Activated CD4-positive, alpha-beta T cell treated with anti-CD3 and anti-CD28 coated beads for 1 hour (primary cell): ENCODE results near the gene HAUS7.

ENCODE experiments used
- DNase-seq: peaks from one replicate; pipeline ENCODE4 v3.0.0-alpha.2; 2020

HAUS7 gene

DNA sequence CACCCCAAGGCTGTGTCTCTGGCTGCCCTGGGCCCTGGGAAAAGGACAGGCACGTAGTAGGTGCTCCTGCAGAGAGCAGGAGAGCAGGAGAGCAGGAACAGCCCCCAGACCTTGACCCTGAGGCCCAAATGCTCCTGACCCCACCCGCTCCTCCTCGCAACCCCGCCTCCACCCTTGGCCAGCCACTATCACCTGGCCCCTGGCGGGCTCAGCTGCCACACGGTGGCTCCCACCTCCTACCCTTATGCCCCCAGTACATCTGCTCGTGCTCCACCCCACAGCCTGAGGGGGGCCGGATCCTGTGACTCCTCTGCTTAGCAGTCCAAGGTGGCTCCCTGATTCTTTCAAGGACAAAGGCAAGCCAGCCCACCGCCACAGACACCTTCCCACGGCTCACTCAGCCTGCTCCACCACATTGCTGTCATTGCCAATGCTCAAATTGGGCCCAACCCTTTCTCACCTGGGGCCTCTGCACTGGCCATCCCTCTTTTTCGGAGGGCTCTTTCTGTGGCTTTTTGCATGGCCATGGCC lies 5.4 kb upstream of the HAUS7 start:
- no peak for DNase-seq

DNA sequence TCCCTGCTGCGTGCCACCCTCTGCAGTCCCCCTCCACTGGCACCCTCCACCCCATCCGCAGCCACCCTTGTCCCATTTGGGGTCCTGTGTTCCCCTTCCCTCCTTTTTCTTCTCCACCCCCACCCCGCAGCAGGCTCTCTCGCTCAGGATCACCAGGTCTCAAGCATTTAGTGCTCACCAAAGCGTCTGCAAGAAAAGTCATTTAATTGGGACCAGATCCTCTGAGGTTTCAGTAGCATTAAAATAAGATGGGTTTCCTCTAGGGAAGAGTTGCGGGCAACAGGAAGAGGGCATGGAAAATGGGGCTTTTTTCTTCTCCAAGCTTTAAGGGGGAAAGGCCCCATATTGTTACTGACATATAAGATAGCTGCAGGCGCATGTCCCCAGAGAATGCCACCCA lies 4.9 kb upstream of the HAUS7 start:
- DNase-seq: no peak

DNA sequence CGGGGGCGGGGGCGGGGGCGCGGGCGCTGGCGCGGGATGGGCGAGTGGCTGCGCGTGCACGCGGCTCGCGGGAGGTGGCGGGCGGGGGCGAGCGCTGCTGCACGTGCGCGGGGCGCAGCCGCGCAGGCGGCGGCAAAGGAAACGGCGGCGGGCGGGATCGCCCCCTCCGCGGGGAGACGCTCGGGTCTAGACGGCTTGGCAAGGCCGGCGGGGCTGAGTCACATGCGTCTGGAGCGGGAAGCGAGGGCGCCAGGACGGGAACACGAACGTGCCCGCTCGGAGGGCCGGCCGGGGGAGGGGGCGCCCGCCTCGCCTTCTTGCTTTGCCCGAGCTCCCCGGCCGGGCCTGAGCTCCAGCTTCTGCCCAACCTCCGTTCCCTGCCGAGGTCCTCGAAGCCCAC lies 4.3 kb upstream of the HAUS7 start:
- DNase-seq: peak; percentile 42

DNA sequence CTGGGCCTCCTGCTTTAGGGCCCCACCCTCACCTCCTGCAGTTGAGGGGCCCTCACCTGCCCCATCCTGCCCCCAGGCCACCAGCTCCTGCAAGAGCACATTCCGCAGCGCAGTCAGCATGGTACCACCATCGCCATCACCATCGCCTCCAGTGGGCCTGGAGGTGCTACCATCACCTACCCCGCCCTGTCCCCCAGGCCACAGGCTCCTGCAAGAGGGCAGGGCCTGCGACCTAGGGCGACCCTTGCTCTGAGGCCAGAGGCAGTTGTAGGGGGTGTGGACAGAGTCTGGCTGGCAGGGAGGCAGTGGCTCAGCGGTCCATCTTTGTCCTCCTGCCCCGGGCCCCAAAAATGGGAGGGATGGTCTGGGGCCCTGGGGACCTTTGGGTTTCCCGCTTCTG lies 3.9 kb upstream of the HAUS7 start:
- DNase-seq: no peak

DNA sequence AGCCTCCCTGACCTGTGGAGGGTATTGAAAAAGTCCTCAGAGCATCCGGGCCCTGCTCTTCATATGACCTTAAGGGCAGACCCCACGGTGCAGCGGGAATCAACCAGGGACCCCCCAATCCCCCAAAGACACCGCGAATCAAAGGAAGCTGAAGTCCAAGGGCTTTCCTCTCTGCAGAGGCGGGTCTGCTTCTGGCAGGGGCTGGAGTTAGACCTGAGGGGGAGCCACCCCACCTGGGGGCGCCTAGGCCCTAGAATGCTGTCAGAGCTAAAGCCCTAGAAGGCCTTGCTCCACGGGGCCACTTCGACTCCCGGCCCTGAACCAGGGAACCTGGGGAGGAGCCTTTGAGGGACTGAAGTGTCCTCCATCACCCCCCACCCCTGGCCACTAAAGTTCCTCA lies 2.8 kb upstream of the HAUS7 start:
- DNase-seq: no peak

DNA sequence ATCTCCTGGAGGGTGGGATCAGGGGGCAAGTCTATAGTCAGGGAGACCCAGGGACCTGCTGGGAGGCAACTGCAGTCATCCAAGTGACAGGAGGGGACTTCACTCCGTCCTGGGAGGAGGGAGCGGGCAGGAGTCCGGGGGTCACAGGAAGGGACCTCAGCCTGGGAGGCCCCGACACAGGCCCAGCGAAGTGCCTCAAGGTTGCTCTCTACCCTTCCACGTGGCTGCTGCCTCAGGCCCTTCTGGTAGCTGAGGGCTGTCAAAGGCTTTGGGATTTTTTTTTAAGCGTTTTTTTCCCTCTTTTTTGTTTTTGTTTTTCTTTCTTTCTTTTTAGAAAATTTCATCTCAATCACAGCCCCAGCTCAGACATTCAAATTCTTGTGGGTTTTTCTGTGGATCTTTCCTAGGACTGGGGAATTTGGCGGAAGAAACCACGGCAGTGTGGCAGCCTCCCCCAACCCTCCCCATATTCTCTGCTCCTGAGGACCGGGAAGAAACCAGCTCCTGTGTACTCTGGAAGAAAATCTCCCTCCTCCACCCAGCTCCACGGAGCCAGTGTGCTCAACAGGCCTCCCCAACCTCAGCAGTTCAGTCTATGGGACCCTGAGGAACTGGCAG lies 1.4 kb upstream of the HAUS7 start:
- DNase-seq: no peak

DNA sequence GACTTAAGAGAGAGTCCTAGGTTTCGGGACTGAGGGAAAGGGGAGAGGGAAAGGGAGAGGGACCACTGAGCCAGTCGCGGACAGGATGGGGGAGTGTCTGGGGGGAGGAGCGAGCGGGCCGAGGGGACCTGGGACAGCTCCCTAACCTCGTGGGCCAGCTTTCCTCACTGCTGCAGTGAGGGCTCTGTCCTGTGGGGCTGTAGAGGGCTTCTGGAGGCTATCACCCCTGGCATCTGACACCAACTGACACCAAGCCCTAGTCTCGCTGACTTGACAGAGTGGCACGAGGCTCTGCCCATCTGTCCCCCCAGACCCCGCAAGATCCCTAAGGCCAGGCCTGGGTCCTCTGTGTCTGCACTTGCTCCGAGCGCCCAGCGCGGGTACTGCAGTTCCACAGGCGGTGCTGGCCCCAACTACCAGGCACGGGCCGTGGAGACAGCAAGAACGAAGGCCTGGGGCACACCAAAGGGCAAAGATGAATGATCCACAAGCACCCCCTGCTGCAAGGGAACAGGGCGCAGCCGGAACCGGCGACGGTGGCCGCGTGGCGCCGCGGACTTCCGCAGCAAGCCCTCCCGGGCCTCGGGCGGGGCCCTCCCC lies 465 bp downstream of the HAUS7 start:
- no peak for DNase-seq

DNA sequence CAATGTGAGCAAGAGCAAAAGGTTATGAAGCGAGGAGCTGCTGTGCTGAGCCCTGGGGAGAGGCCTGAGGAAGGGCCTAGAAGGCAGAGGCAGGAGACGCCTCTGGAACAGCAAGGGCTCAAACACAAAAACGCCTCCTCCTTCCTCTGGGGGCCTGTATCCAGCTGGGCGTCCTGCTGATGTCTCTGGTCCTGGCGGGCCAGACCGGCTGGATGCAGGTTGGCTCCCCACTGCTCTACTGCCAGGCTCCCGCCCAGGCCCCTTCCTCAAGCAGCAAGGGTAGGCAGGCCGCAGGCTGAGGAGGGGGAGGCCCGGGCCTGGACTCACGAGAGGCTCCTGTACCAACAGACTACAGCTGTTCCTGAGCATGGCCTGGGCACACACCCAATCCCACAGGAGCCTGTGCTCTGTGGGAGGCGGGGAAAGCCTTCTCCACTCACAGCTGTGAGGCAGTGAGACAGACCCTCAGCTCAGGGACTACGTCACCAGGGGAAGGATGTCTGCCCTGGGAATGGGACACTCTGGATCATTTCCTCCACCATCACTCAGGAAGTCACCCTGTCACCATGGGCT lies 2.3 kb downstream of the HAUS7 start:
- DNase-seq: no peak

DNA sequence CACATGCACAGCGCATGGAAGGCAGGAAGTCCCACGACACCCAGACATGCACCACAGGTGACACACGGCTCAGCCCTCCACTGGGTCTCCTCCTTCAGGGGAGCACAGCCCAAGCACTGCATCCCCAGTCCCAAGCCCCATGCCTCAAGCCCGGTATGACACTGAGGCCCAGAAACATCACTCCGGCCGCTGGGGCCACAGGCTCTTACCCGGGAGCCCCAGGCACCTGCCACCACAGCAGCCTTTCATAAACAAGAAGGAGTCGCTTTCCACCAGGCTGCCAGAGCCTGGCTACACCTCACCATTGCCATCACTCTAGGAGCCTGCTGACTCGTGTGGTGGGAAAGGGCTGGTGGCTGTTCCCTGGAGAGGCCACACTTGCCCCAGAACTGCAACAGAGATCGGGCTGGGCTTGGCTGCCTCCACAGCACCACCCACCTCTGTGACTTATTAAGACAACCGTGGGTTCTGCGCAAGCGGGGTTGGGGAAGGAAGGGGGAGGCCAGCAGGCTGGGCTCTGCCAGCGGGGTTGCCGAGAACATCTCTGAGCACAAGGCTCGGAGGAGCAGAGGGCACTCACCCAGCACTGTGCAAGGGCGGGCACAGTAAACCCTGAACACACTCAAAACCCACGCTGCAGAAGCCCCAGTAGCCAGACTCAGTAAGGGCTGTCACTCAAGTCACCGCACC lies 4.5 kb downstream of the HAUS7 start:
- DNase-seq: no peak

DNA sequence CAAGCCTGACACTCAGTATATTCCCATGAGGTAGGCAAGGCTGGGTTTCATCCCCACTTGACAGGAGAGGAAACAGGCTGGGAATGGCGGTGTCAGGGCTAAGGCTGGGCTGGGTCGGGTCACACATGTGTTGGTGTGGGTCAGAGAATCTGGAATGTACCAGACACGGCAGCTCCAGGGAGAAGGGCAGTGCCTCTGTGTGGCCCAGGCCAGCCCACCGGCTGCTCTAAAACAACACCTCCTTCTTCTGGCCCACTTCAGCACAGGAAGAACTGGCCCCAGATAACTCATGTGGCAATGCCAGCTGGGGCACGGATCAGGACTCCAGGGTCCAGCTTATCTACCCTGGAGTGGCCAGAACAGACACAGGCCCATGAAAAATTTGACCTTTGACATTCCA lies 6.3 kb downstream of the HAUS7 start:
- DNase-seq: no peak

DNA sequence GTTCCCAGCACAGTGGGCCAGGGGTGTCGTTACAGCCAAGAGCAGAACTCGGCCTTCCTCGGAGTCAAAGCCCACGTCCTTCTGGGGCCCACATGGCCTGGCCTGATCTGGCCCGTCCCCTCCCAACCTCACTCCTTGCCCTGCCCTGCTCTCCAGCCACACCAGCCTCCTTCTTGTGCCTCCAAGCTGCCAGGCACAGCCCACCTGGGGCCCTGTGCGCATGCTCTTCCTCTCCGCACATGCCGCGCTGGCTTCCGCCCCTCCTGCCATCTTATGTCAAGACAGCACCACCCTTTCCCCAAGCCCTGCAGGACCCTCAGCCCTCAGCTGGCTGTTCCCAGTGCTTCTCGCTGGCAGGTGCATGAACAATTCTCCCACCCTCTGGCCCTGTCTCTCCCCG lies 6.8 kb downstream of the HAUS7 start:
- DNase-seq: no peak

DNA sequence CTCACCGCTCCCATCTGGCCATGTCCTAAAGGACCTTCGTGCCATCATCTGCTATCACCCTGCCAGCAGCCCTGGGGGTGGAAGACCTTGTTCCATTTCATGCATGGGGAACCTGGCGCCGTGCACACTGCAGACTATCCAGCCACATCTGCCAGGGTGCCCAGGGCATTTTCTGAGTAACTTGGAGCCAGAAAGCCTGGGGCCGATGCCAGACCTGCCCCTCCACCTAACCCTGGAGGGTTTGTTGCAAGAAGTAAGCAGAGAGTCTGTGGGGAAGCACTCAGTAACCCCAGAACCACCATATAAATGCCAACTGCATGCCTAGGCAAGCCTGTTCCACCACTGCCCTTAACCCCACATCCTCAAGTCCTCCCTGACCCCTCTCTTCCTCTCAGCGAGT lies 7.3 kb downstream of the HAUS7 start:
- no peak for DNase-seq

DNA sequence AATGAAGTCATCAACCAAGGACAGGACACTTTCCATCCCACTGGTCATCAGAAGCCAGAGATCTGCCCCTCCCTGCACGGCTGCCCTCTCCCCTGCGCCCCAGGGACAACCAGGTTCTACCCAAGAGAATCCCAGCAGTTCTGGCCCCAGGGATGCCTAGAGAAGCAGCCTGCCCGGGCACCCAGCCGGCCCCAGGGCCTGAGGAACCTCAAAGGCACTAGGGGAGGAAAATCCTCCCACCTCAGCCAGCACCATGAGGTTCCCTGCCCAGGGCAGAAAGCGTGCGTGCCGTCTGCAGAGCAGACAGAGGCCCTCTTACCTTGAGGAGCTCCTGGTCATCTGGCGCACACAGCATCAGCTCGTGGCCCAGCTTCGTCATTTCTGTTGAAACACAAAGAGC lies 8.1 kb downstream of the HAUS7 start:
- DNase-seq: no peak

DNA sequence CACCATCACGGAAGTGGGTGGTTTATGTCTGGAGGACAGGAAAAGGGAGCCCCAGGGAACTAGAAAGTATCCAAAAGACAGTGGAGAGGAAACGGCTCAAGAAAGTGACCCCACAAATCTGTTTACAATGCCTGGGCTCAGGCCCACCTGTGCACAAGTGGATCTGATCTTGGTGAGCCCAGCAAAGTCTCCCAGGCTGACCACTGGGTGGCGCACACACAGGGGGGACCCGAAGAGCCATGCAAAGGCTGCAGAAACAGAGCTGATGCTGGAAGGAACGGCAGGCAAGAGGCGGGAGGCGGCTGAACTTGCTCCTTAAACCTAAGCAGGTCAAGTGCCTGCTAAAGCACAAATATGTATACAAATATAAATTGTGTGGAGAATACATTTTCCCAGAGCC lies 9.6 kb downstream of the HAUS7 start:
- peak; percentile 26 for DNase-seq

DNA sequence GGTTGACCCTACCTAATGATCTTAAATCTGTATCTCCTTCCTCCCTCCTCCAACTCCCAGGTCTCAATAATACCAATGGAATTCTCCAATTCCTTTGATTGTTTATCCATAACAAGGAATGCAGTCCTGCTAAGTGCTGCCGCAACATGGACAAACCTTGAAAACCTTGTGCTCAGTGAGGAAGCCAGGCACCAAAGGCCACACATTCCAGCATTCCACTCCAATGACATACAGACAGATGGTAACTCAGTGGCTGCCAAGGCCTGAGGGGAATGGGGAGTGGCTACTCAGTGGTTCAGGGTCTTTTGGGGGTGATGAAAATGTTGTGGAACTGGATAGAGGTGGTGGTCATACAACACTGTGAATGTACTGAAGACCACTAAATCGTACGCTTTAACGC lies 10.4 kb downstream of the HAUS7 start:
- DNase-seq: no peak

DNA sequence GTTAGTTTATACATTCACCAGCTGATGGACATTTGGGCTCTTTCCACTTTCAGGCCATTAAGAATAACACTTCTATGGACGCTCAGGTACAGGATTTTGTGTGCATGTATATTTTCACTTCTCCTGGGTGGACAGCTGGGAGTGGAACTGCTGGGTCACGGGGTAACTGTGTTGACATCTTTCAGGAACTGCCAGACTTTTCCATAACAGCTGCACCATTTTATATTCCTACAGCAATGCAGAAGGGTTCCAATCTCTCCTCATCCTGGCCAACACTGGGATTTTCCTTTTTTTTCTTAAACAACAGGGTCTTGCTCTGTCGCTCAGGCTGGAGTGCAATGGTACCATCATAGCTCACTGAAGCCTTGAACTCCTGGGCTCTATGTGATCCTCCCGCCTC lies 11.9 kb downstream of the HAUS7 start:
- no peak for DNase-seq

DNA sequence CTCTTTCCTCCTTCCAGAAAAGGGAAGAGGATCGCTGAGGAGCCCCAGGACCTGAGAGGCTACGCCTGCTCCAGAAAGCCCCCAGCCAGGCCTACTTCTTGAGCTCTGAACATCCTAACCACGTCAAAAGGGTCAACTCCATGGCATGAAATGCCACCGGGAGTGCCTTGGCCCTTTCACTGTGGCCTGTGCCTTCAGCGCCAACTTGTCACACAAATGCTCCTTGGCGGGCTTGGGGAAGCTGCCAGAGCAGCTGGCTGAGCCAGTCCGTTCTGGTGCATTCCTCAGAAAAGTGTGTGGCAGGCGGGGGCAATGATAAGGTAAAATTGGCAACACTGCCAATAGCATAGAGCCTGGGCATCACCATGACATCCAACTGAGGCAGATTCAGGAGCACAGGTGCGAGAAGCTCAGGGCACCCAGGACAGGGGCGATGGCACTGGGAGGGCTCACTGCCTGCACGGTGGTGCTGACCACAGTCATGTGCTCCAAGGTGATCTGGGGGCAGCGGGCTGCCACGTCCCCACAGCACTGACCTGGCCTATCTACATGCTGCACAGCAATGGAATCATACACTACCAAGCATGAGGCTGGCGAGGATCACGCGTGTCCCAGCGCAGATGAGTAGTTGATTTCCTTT lies 12.4 kb downstream of the HAUS7 start:
- no peak for DNase-seq

DNA sequence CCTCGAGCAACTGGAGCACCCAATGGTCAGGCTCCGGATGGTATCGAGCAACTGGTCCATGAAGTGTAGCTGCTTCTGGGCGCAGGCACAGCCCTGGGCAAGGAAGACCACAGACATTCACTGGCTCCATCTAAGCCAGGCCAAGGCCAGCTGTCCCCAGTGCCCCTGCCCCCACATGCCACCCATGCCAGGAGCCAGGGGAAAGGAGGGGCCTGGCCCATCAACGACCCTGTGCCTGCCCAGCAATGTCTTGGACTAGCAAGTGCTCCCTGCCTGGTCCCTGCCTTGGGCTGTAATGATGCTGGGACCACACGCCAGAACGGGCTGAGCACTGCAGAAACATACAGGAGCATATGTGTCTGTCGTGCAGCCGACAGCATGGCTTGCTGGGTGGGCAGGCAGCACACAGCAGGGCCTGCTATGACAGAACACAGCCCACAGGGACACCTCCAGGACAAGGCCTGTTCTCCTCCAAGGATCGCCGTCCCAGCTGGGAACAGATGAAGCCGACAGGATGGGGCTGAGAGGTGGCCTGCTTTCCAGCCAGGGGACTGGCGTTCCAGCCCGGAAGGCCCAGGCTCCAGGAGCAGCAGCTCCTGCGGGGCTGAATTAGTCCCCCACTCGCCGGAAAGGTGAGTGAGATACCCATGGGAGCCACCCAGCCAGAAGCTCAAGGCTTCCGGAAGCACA lies 13.1 kb downstream of the HAUS7 start:
- DNase-seq: no peak

DNA sequence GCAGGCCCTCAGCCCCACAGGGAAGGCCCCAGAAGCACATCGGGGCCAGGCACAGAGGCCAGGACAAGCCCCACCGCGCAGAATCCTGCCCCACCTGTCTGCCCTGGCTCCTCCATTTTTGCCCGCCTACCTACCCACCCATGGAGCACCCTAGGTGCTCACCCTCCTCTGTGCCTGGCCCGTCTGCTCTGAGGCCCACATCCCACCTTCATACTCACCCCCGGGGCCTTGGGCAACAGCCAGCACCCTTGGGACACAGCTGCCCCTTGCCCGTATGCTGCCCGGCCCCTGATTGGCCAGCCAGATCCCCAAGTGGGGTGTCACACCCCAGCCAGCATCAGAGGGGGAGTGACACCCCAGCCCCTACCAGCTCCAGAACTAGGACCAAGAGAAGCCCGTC lies 13.7 kb downstream of the HAUS7 start:
- DNase-seq: no peak

DNA sequence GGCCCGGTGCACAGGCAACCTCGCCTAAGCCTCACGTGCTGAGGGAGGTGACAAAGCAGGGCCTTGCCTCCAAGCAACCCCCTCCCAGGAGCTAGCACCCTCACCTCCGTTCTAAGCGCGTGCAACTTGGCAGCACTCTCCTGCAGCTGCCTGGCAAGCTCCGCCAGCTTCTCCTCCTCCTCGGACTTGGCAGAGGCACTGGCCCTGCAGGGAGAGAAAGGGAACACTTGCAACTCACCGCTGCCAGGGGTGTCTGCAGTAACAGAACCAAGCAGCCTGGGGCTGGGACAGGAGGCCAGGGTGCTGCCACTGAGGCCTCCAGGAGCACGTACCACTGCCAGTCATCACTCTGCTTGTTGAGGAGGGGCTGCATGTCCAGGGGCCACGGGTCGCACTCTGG lies 14.2 kb downstream of the HAUS7 start:
- no peak for DNase-seq

DNA sequence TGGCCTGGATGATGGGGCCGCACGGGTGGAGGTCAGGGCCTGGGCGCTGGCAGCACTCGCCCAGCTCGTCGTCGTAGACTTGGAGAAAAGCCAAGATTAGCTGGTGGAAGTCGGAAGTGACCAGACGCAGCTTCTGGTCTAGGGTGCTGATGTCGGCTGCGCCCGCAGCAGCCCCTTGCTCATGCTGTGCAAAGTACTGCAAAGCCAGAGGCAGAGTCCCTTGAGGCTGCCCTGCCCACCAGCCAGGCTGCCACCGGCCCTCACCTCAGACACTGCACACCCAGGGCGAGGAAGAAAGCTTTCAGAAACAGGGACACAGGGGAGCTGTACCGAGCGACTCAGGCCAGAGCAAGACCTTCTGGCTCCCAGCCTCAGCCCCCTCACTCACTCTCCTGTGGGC lies 14.8 kb downstream of the HAUS7 start:
- DNase-seq: no peak

DNA sequence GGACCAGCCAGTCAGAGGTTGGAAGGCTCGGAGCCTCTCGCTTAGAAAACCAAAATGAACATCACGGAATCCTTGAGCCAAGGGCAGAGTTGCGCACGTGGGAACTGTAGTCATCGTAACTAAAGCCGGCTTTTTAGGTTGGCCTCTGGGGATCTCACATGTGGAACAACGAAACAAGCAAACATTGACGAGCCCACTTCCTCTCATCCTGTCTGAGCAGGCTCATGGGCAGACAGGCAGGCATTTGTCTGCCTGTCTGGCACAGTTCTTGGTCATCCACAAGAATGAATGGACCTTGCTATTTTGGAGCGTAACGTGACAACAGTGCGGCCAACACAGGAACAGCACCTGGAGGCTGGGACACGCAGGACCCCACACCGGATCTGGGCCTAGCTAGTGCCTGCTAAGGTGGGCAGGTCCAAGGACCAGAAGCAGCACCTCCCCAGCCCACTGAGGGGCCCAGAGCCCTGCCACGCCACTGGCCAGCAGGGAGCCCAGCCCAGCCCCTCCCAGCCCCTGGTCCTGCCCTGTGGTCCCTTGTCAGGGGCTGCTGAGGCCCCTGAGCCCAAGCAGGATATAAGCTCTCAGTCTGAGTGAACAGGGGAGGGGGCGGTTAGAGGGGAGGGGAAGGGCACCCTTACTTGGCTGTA lies 15.3 kb downstream of the HAUS7 start:
- DNase-seq: no peak

DNA sequence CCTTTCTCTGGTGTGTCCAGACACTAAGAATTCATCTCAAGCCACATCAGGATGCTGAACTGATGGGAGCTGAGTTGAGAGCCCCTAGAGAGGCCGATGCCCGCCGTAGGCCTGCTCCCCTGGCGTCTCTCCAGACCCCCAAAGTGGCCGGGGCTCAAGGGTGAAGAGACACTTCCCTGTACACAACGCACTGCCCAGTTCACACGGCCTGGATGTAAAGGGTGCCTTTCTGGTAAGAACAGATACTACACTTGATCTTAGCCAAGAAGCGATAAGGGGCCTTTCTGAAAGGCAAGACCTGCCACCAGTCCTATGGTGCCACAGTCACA lies 19.5 kb downstream of the HAUS7 start:
- no peak for DNase-seq
